ENCODE data around the gene PLEKHG2. TPM values are rescaled to one million over a fixed set of nuclear protein-coding genes. Genes with fewer than 3 reads are reported as not detected.

Gene PLEKHG2
- total RNA-seq, 1 experiment from 2014 or later: 29.0 TPM

DNA sequence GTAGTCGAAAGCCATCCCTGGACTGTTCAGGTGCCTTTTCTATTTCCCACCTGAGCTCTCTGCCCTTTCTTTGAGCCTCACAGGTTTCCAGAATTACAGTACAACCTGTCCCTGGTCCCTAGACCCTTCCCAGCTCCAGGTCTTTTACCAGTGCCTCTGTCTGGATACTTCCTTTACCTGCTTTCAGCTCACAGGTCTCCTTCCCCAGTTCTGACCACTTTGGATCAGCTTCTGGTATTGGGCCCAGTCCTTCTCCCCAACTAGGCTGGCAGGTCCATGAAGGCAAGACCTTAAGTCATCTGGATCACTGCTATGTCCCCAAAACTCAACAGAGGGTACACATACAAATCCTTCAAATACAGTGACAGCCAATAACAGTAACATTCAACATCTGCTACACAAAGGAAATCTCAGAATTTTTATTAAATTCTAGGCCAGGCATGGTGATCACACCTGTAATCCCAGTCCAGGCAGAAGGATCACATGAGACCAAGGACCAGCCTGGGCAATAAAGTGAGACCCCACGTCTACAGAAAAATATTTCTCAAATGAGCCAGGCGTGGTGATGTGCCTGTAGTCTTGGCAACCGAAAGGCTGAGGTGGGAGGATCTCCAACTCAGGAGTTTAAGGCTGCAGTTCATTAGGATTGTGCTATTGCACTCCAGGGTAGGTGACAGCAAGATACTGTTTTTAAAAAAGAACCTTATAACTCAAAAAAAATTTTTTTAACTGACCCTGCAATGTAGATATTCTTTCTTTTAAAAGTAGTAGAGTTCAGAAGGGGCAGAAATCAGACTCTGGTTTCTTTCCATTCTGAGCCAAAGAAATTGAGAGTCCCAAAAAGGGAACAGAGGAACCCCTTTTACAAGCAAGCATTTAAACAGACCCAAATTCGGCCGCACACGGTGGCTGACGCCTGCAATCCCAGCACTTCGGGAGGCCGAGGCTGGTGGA lies 21.9 kb downstream of the PLEKHG2 start:
- POLR2A ChIA-PET: interaction anchor here (0.8 to 2.6 kb wide), 10 partner anchors 9 to 92 kb away, joined by 3 to 35 read pairs (median 18); partner anchors contain the start of genes MED29, PAF1, SAMD4B and SUPT5H
- peaks cover 46 to 76% of the 10 kb centered on the region in 2 experiments for H3K4me1 ChIP-seq (ENCODE audit: control insufficient read depth in 1 of 2, insufficient read depth in 2 of 2, low read length in 2 of 2)

More for the DNA sequence above, 21.9 kb downstream of the PLEKHG2 start:
- peak overlapping the region; percentile 100 for H3K9ac ChIP-seq (ENCODE audit: low read length)
- H3K27me3 ChIP-seq (ENCODE audit: insufficient read depth, low read length): no peaks in the 10 kb centered on the region
- CTCF ChIA-PET: no interaction called here
- TF ChIP-seq SRF (IDR thresholded peaks at IDR 0.05; ENCODE audit: low read depth) (no peak), POLR2A (IDR thresholded peaks at IDR 0.05; ENCODE audit: borderline replicate concordance, extremely low read depth, insufficient read depth, insufficient read length) (no peak), CEBPB (IDR thresholded peaks at IDR 0.05; ENCODE audit: low read depth) (no peak), EZH2 (IDR thresholded peaks at IDR 0.05) (no peak), TCF7L2 (IDR thresholded peaks at IDR 0.05; ENCODE audit: borderline replicate concordance, extremely low read depth, insufficient read depth, insufficient read length) (no peak), ZFX (IDR thresholded peaks at IDR 0.05) (no peak), SIN3A (IDR thresholded peaks at IDR 0.05; ENCODE audit: low read depth) (no peak), FOSL1 (IDR thresholded peaks at IDR 0.05; ENCODE audit: low read depth) (no peak), POLR2AphosphoS5 (IDR thresholded peaks at IDR 0.05; ENCODE audit: low read depth, low read length) (no peak; the same call in 1 of the 2 replicates), RAD21 (IDR thresholded peaks at IDR 0.05; ENCODE audit: low read depth) (no peak), ELF1 (IDR thresholded peaks at IDR 0.05; ENCODE audit: borderline replicate concordance, low read depth) (no peak), EGR1 (IDR thresholded peaks at IDR 0.05; ENCODE audit: low read depth) (no peak), ZNF274 (IDR thresholded peaks at IDR 0.05; ENCODE audit: low read depth, low read length) (no peak)
- TF ChIP-seq, protein P1, sequence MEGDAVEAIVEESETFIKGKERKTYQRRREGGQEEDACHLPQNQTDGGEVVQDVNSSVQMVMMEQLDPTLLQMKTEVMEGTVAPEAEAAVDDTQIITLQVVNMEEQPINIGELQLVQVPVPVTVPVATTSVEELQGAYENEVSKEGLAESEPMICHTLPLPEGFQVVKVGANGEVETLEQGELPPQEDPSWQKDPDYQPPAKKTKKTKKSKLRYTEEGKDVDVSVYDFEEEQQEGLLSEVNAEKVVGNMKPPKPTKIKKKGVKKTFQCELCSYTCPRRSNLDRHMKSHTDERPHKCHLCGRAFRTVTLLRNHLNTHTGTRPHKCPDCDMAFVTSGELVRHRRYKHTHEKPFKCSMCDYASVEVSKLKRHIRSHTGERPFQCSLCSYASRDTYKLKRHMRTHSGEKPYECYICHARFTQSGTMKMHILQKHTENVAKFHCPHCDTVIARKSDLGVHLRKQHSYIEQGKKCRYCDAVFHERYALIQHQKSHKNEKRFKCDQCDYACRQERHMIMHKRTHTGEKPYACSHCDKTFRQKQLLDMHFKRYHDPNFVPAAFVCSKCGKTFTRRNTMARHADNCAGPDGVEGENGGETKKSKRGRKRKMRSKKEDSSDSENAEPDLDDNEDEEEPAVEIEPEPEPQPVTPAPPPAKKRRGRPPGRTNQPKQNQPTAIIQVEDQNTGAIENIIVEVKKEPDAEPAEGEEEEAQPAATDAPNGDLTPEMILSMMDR (IDR thresholded peaks at IDR 0.05 in 2 of 3, conservative IDR thresholded peaks at IDR 0.05 in 1 of 3; ENCODE audit: borderline replicate concordance in 1 of 3, insufficient read depth in 1 of 3, low read depth in 2 of 3, low read length in 2 of 3): no peak
- TF ChIP-seq, protein P2, sequence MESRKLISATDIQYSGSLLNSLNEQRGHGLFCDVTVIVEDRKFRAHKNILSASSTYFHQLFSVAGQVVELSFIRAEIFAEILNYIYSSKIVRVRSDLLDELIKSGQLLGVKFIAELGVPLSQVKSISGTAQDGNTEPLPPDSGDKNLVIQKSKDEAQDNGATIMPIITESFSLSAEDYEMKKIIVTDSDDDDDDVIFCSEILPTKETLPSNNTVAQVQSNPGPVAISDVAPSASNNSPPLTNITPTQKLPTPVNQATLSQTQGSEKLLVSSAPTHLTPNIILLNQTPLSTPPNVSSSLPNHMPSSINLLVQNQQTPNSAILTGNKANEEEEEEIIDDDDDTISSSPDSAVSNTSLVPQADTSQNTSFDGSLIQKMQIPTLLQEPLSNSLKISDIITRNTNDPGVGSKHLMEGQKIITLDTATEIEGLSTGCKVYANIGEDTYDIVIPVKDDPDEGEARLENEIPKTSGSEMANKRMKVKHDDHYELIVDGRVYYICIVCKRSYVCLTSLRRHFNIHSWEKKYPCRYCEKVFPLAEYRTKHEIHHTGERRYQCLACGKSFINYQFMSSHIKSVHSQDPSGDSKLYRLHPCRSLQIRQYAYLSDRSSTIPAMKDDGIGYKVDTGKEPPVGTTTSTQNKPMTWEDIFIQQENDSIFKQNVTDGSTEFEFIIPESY (IDR thresholded peaks at IDR 0.05; ENCODE audit: extremely low read depth, insufficient replicate concordance, low read length): no peak
- TF ChIP-seq, protein P3, sequence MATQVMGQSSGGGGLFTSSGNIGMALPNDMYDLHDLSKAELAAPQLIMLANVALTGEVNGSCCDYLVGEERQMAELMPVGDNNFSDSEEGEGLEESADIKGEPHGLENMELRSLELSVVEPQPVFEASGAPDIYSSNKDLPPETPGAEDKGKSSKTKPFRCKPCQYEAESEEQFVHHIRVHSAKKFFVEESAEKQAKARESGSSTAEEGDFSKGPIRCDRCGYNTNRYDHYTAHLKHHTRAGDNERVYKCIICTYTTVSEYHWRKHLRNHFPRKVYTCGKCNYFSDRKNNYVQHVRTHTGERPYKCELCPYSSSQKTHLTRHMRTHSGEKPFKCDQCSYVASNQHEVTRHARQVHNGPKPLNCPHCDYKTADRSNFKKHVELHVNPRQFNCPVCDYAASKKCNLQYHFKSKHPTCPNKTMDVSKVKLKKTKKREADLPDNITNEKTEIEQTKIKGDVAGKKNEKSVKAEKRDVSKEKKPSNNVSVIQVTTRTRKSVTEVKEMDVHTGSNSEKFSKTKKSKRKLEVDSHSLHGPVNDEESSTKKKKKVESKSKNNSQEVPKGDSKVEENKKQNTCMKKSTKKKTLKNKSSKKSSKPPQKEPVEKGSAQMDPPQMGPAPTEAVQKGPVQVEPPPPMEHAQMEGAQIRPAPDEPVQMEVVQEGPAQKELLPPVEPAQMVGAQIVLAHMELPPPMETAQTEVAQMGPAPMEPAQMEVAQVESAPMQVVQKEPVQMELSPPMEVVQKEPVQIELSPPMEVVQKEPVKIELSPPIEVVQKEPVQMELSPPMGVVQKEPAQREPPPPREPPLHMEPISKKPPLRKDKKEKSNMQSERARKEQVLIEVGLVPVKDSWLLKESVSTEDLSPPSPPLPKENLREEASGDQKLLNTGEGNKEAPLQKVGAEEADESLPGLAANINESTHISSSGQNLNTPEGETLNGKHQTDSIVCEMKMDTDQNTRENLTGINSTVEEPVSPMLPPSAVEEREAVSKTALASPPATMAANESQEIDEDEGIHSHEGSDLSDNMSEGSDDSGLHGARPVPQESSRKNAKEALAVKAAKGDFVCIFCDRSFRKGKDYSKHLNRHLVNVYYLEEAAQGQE (IDR thresholded peaks at IDR 0.05; ENCODE audit: low read depth): no peak
- TF ChIP-seq, protein P4, sequence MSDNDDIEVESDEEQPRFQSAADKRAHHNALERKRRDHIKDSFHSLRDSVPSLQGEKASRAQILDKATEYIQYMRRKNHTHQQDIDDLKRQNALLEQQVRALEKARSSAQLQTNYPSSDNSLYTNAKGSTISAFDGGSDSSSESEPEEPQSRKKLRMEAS (IDR thresholded peaks at IDR 0.05): no peak
- H3K9me3 ChIP-seq (ENCODE audit: control insufficient read depth in 1 of 2, insufficient read depth in 1 of 2, low read depth in 1 of 2, low read length in 2 of 2): no peaks in the 10 kb centered on the region
- RAD21 ChIA-PET (ENCODE audit: low non-redundant PET in 1 of 2, low total read pairs in 2 of 2, uncharacterized antibody in 2 of 2, unreplicated experiment in 2 of 2): no interaction called here
- H3K27ac ChIP-seq (ENCODE audit: low read depth, low read length): peak overlapping the region; percentile 84
- no TSS peak for BruUV-seq (replicated peaks)
- ATAC-seq: no peak
- peak overlapping the region; percentile 92 for H3K4me2 ChIP-seq (ENCODE audit: low read length)
- H3K9me2 ChIP-seq (ENCODE audit: insufficient read depth): no peaks in the 10 kb centered on the region
- no peak for DNase-seq (ENCODE audit: low read depth, low spot score)
- H4K20me1 ChIP-seq (ENCODE audit: insufficient read depth): peaks cover 13% of the 10 kb centered on the region; the same call in 1 of the 2 replicates
- H3K36me3 ChIP-seq (ENCODE audit: control insufficient read depth in 1 of 2, insufficient read depth in 2 of 2, low read length in 2 of 2): peaks cover 26 to 34% of the 10 kb centered on the region in 2 experiments; a peak in 3 of 4 replicates
- H3K79me2 ChIP-seq (ENCODE audit: insufficient read depth, low read length): peaks cover 36% of the 10 kb centered on the region
- no peak overlapping the region for H2AFZ ChIP-seq (ENCODE audit: low read depth, low read length, poor library complexity, severe bottlenecking)
- H3K4me3 ChIP-seq (replicated peaks in 1 of 2; ENCODE audit: low read depth in 1 of 2, low read length in 2 of 2): peak overlapping the region; percentile 98 to 99
- intact Hi-C loops (cut with micrococcal nuclease): no loop called here
